SK-N-SH treated with all-trans-retinoic acid at 6 μM for 48 hours (cell line): ENCODE results near the gene RHBDL2.

Experiments used
- ATAC-seq: fragments of 200-7000 bp; cut with Tn5 transposase; 3 replicates; pipeline ENCODE4 v1.9.1; 2020; ENCODE audit warnings: mild to moderate bottlenecking, moderate library complexity
- ARNTL ChIP-seq: fragments of 450-650 bp; formaldehyde crosslinking; IDR thresholded peaks from 2 replicates; pipeline ENCODE4 v1.5.0; 2020; ENCODE audit warnings: low read depth, mild to moderate bottlenecking, moderate library complexity, borderline replicate concordance
- BACH2 ChIP-seq: fragments of 250-450 bp; sonication (Bioruptor Pico); IDR thresholded peaks from 2 replicates; pipeline ENCODE4 v1.9.0; 2021; ENCODE audit warnings: mild to moderate bottlenecking, borderline replicate concordance
- CREB5 ChIP-seq: fragments of 250-450 bp; sonication (Bioruptor Pico); IDR thresholded peaks from 2 replicates; pipeline ENCODE4 v1.5.1; 2020; ENCODE audit warnings: low read depth, mild to moderate bottlenecking, moderate library complexity
- CSRNP3 ChIP-seq: fragments of 250-450 bp; sonication (Bioruptor Pico); IDR thresholded peaks from 2 replicates; pipeline ENCODE4 v1.5.1; 2021; ENCODE audit warnings: mild to moderate bottlenecking, moderate library complexity
- GLIS3 ChIP-seq: fragments of 250-450 bp; sonication (Bioruptor Pico); IDR thresholded peaks from 2 replicates; pipeline ENCODE4 v1.5.0; 2020; ENCODE audit warnings: mild to moderate bottlenecking, moderate library complexity
- ISL1 ChIP-seq: fragments of 250-450 bp; sonication (Bioruptor Pico); IDR thresholded peaks from 2 replicates; pipeline ENCODE4 v2.1.2; 2022; ENCODE audit warnings: mild to moderate bottlenecking, moderate library complexity
- OSR1 ChIP-seq: fragments of 250-450 bp; sonication (Bioruptor Pico); IDR thresholded peaks from 2 replicates; pipeline ENCODE4 v1.8.0; 2022; ENCODE audit warnings: moderate library complexity, mild to moderate bottlenecking, inconsistent platforms
- PATZ1 ChIP-seq: fragments of 250-450 bp; sonication (Bioruptor Pico); IDR thresholded peaks from 2 replicates; pipeline ENCODE4 v1.8.0; 2020; ENCODE audit warnings: mild to moderate bottlenecking, moderate library complexity, borderline replicate concordance
- POU6F1 ChIP-seq: fragments of 250-450 bp; sonication (Bioruptor Pico); IDR thresholded peaks from 2 replicates; pipeline ENCODE4 v1.8.0; 2021; ENCODE audit warnings: low read depth, mild to moderate bottlenecking, moderate library complexity, borderline replicate concordance
- PPARA ChIP-seq: fragments of 250-450 bp; sonication (Bioruptor Pico); IDR thresholded peaks from 2 replicates; pipeline ENCODE4 v1.5.0; 2020; ENCODE audit warnings: mild to moderate bottlenecking, borderline replicate concordance
- RARB ChIP-seq: fragments of 250-450 bp; sonication (Bioruptor Pico); IDR thresholded peaks from 2 replicates; pipeline ENCODE4 v1.8.0; 2021; ENCODE audit warnings: mild to moderate bottlenecking, moderate library complexity
- SNAI2 ChIP-seq: fragments of 250-450 bp; sonication (Bioruptor Pico); IDR thresholded peaks from 2 replicates; pipeline ENCODE4 v1.5.0; 2020; ENCODE audit warnings: mild to moderate bottlenecking, moderate library complexity
- TOX ChIP-seq: fragments of 250-450 bp; sonication (Bioruptor Pico); IDR thresholded peaks from 2 replicates; pipeline ENCODE4 v1.8.0; 2021; ENCODE audit warnings: mild to moderate bottlenecking, moderate library complexity, borderline replicate concordance
- TSHZ2 ChIP-seq: fragments of 250-450 bp; sonication (Bioruptor Pico); IDR thresholded peaks from 2 replicates; pipeline ENCODE4 v1.5.0; 2020; ENCODE audit warnings: mild to moderate bottlenecking, moderate library complexity
- ZC3H10 ChIP-seq: fragments of 250-450 bp; sonication (Bioruptor Pico); IDR thresholded peaks from 2 replicates; pipeline ENCODE4 v1.5.1; 2021; ENCODE audit warnings: mild to moderate bottlenecking, moderate library complexity
- ZFP3 ChIP-seq: fragments of 250-450 bp; sonication (Bioruptor Pico); IDR thresholded peaks from 2 replicates; pipeline ENCODE4 v1.5.0; 2020; ENCODE audit warnings: mild to moderate bottlenecking, moderate library complexity
- ZFP30 ChIP-seq: fragments of 450-650 bp; formaldehyde crosslinking; IDR thresholded peaks from 2 replicates; pipeline ENCODE4 v1.5.0; 2022; ENCODE audit warnings: mild to moderate bottlenecking, moderate library complexity
- ZNF565 ChIP-seq: fragments of 450-650 bp; formaldehyde crosslinking; conservative IDR thresholded peaks from 2 replicates; pipeline ENCODE4 v1.5.0; 2020; ENCODE audit warnings: low read depth, mild to moderate bottlenecking, moderate library complexity
- ZNF70 ChIP-seq: fragments of 450-650 bp; formaldehyde crosslinking; IDR thresholded peaks from 2 replicates; pipeline ENCODE4 v1.5.0; 2020; ENCODE audit warnings: mild to moderate bottlenecking, moderate library complexity
- ZNF8 ChIP-seq: fragments of 450-650 bp; formaldehyde crosslinking; IDR thresholded peaks from 2 replicates; pipeline ENCODE4 v1.5.0; 2020; ENCODE audit warnings: mild to moderate bottlenecking, moderate library complexity

Gene RHBDL2

GRCh38 chr1:38867208-38867607, 74.4 kb downstream of the RHBDL2 start:
- TF ChIP-seq RARB (no peak), OSR1 (CRISPR knock-in tag) (no peak), ZFP3 (CRISPR knock-in tag) (no peak), SNAI2 (CRISPR knock-in tag) (no peak), PPARA (CRISPR knock-in tag) (no peak), CREB5 (CRISPR knock-in tag) (no peak), ARNTL (no peak), CSRNP3 (CRISPR knock-in tag) (no peak), ZC3H10 (CRISPR knock-in tag) (no peak), TSHZ2 (no peak), ZFP30 (no peak), BACH2 (CRISPR knock-in tag) (no peak), ZNF8 (CRISPR knock-in tag) (no peak), ZNF70 (no peak), ISL1 (CRISPR knock-in tag) (no peak), TOX (CRISPR knock-in tag) (no peak), PATZ1 (CRISPR knock-in tag) (no peak), ZNF565 (CRISPR knock-in tag) (no peak)
- no peak for ATAC-seq

GRCh38 chr1:38865112-38865715, 76.4 kb downstream of the RHBDL2 start:
- TF ChIP-seq RARB = no peak
- ATAC-seq = no peak

GRCh38 chr1:38860454-38860795, 81.2 kb downstream of the RHBDL2 start:
- peak; percentile 1; the same call in 1 of the 3 replicates for ATAC-seq
- no peak for TF ChIP-seq TOX (CRISPR knock-in tag)
- TF ChIP-seq ZNF70 = no peak
- no peak for TF ChIP-seq ZNF8 (CRISPR knock-in tag)
- no peak for TF ChIP-seq ZFP30
- TF ChIP-seq POU6F1 = no peak
- TF ChIP-seq RARB = no peak
- no peak for TF ChIP-seq ARNTL
- no peak for TF ChIP-seq GLIS3 (CRISPR knock-in tag)
- TF ChIP-seq PATZ1 (CRISPR knock-in tag) = no peak
